ENCODE results near the gene ADGRG7. TPM values are rescaled to one million over a fixed set of nuclear protein-coding genes. Genes with fewer than 3 reads are reported as not detected.

ADGRG7 gene
- total and polyA plus RNA-seq, 2 donors from 2014 or later, result not detected

GRCh38 chr3:100698736-100699135 is 89.3 kb downstream of the ADGRG7 start:
- DNase-seq, result no peak
- no peaks in the 10 kb centered on the region for H3K27me3 ChIP-seq (ENCODE audit: control insufficient read depth, insufficient read depth, low read length)
- no peak overlapping the region for H3K4me3 ChIP-seq (ENCODE audit: low read length in 3 of 3)
- no peaks in the 10 kb centered on the region for H3K4me1 ChIP-seq (ENCODE audit: control insufficient read depth in 2 of 3, insufficient read depth in 2 of 3, low read depth in 1 of 3, low read length in 3 of 3)
- H3K27ac ChIP-seq (ENCODE audit: low read depth in 2 of 2, low read length in 2 of 2), result no peak overlapping the region
- TF ChIP-seq CTCF (IDR thresholded peaks at IDR 0.05; ENCODE audit: borderline replicate concordance, extremely low read depth, insufficient read depth), result no peak
- no peak for FAIRE-seq
- H3K9me3 ChIP-seq (ENCODE audit: control insufficient read depth in 2 of 3, insufficient read depth in 1 of 3, low read length in 3 of 3), result no peaks in the 10 kb centered on the region
- H3K36me3 ChIP-seq (ENCODE audit: control insufficient read depth in 2 of 3, insufficient read depth in 3 of 3, low read length in 3 of 3), result no peaks in the 10 kb centered on the region
- no peak overlapping the region for H3K9ac ChIP-seq (ENCODE audit: low read length in 3 of 3)
- intact Hi-C loops (cut with DNase I), result no loop called here

GRCh38 chr3:100700708-100701107 is 91.3 kb downstream of the ADGRG7 start:
- Histone ChIP-seq H3K9ac (ENCODE audit: low read length in 3 of 3) (no peak overlapping the region), H3K4me1 (ENCODE audit: control insufficient read depth in 2 of 3, insufficient read depth in 2 of 3, low read depth in 1 of 3, low read length in 3 of 3) (no peaks in the 10 kb centered on the region), H3K4me3 (ENCODE audit: low read length in 3 of 3) (no peak overlapping the region), H3K27ac (ENCODE audit: low read depth in 2 of 2, low read length in 2 of 2) (no peak overlapping the region), H3K27me3 (ENCODE audit: control insufficient read depth, insufficient read depth, low read length) (no peaks in the 10 kb centered on the region), H3K36me3 (ENCODE audit: control insufficient read depth in 2 of 3, insufficient read depth in 3 of 3, low read length in 3 of 3) (no peaks in the 10 kb centered on the region), H3K9me3 (ENCODE audit: control insufficient read depth in 2 of 3, insufficient read depth in 1 of 3, low read length in 3 of 3) (no peaks in the 10 kb centered on the region)
- FAIRE-seq (no peak), DNase-seq (no peak)
- intact Hi-C loops (cut with DNase I), result no loop called here
- TF ChIP-seq CTCF (IDR thresholded peaks at IDR 0.05; ENCODE audit: borderline replicate concordance, extremely low read depth, insufficient read depth), result no peak

- no peaks in the 10 kb centered on the region for H3K9me3 ChIP-seq (ENCODE audit: control insufficient read depth in 2 of 3, insufficient read depth in 1 of 3, low read length in 3 of 3)
- no peak for TF ChIP-seq CTCF (IDR thresholded peaks at IDR 0.05; ENCODE audit: borderline replicate concordance, extremely low read depth, insufficient read depth)
- DNase-seq (no peak), FAIRE-seq (no peak)
- intact Hi-C loops (cut with DNase I), result no loop called here
- H3K36me3 ChIP-seq (ENCODE audit: control insufficient read depth in 2 of 3, insufficient read depth in 3 of 3, low read length in 3 of 3), result no peaks in the 10 kb centered on the region
- no peaks in the 10 kb centered on the region for H3K4me1 ChIP-seq (ENCODE audit: control insufficient read depth in 2 of 3, insufficient read depth in 2 of 3, low read depth in 1 of 3, low read length in 3 of 3)
- no peak overlapping the region for H3K9ac ChIP-seq (ENCODE audit: low read length in 3 of 3)
- H3K27me3 ChIP-seq (ENCODE audit: control insufficient read depth, insufficient read depth, low read length), result no peaks in the 10 kb centered on the region
- no peak overlapping the region for H3K27ac ChIP-seq (ENCODE audit: low read depth in 2 of 2, low read length in 2 of 2)
- no peak overlapping the region for H3K4me3 ChIP-seq (ENCODE audit: low read length in 3 of 3)
Observed at GRCh38 chr3:100702082-100702979, 92.9 kb downstream of the ADGRG7 start.
